Stomach (tissue), 4 donors: ENCODE data around the gene WT1.

Experiments
- EP300 ChIP-seq: sonication (generic); formaldehyde crosslinking; IDR thresholded peaks from one replicate; pipeline ENCODE4 v1.6.1; 2017; ENCODE audit warnings: antibody characterized with exemption
- POLR2A ChIP-seq, 4 donors: fragments of 450-650 bp; IDR thresholded peaks; one replicate each; pipeline ENCODE4 v1.6.1; 2016; ENCODE audit warnings: antibody characterized with exemption in 4 of 4, control low read depth in 2 of 4, mild to moderate bottlenecking in 1 of 4, moderate library complexity in 1 of 4
- POLR2AphosphoS5 ChIP-seq, 3 donors: sonication (generic); formaldehyde crosslinking; IDR thresholded peaks; one replicate each; pipeline ENCODE4 v1.6.1; 2016; ENCODE audit warnings: antibody characterized with exemption in 3 of 3
- TF ChIP-seq, protein P1 (sequence below), 7 experiments: fragments of 450-650 bp in 4 of 7; fragments of 200-600 bp in 3 of 7; sonication (generic) in 3 of 7; IDR thresholded peaks; one replicate each; pipeline ENCODE4 v1.5.1; 2016 to 2019; ENCODE audit warnings: antibody characterized with exemption in 7 of 7, control low read depth in 2 of 7, mild to moderate bottlenecking in 1 of 7

DNA sequence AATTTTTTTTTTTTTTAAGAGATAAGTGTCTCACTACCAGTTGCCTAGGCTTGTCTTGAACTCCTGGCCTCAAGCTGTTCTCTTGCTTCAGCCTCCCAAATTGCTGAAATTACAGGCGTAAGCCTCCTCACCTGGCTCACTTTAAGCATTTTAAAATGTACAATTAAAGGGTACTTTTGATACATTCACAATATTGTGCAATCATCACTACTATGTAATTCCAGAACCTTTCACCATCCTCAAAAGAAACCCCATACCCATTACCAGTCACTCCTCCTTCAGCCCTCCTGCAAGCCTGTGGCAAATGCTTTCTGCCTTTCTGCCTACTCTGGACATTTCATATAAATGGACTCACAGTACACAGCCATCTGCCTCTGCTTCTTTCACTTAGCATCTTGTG lies 34.5 kb upstream of the WT1 start:
- TF ChIP-seq, protein P1, sequence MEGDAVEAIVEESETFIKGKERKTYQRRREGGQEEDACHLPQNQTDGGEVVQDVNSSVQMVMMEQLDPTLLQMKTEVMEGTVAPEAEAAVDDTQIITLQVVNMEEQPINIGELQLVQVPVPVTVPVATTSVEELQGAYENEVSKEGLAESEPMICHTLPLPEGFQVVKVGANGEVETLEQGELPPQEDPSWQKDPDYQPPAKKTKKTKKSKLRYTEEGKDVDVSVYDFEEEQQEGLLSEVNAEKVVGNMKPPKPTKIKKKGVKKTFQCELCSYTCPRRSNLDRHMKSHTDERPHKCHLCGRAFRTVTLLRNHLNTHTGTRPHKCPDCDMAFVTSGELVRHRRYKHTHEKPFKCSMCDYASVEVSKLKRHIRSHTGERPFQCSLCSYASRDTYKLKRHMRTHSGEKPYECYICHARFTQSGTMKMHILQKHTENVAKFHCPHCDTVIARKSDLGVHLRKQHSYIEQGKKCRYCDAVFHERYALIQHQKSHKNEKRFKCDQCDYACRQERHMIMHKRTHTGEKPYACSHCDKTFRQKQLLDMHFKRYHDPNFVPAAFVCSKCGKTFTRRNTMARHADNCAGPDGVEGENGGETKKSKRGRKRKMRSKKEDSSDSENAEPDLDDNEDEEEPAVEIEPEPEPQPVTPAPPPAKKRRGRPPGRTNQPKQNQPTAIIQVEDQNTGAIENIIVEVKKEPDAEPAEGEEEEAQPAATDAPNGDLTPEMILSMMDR (IDR thresholded peaks at IDR 0.05), result no peak
- no peak for TF ChIP-seq EP300
- no peak for TF ChIP-seq POLR2A (IDR thresholded peaks at IDR 0.05)
- no peak for TF ChIP-seq POLR2AphosphoS5 (IDR thresholded peaks at IDR 0.05)
